Caco-2 (cell line): ENCODE measurements around the gene SRGAP1. TPM values are rescaled to one million over a fixed set of nuclear protein-coding genes. Genes with fewer than 3 reads are reported as not detected.

Experiments
- BruUV-seq: library from RNA; stranded (reverse); fragments of 400-500 nt; replicated peaks from 2 replicates; lab custom pipeline; 2021; lab: Mats Ljungman, UMichigan
- CTCF ChIA-PET: fragments of 300-600 bp; sonication (Branson Sonifier 250); formaldehyde crosslinking; loops from one replicate; lab custom pipeline; 2022; ENCODE audit warnings: antibody characterized with exemption; lab: Charles Lee
- POLR2A ChIA-PET: fragments of 300-600 bp; sonication (Branson Sonifier 250); formaldehyde crosslinking; loops from one replicate; lab custom pipeline; 2022; ENCODE audit warnings: antibody characterized with exemption; lab: Charles Lee
- DNase-seq, 2 experiments: peaks; one replicate each; pipeline versions ENCODE4 v3.0.0 to v3.0.0-alpha.2; 2020 to 2022
- H3K27me3 ChIP-seq: replicated peaks from 2 replicates; pipeline ENCODE4 v1.6.0; 2011; ENCODE audit warnings: low read length; ENCODE audit not compliant: control insufficient read depth, insufficient read depth
- H3K36me3 ChIP-seq: 2 replicates; pipeline ENCODE4 v1.5.1; 2011; ENCODE audit warnings: low read length; ENCODE audit not compliant: control insufficient read depth, insufficient read depth
- H3K4me1 ChIP-seq: fragments of 250-450 bp; sonication (Bioruptor Pico); 2 replicates; pipeline ENCODE4 v1.5.1; 2020; ENCODE audit warnings: mild to moderate bottlenecking
- H3K4me3 ChIP-seq: 2 replicates; pipeline ENCODE4 v1.5.1; 2011; ENCODE audit warnings: low read depth, mild to moderate bottlenecking, control low read depth, low read length
- H3K9me3 ChIP-seq: fragments of 250-450 bp; sonication (Bioruptor Pico); 2 replicates; pipeline ENCODE4 v1.5.1; 2020; ENCODE audit warnings: mild to moderate bottlenecking, moderate library complexity
- H3K27ac Mint-ChIP-seq: one replicate; pipeline ENCODE4 v1.8.0; 2022; ENCODE audit warnings: mixed read lengths; ENCODE audit not compliant: unreplicated experiment
- H3K27me3 Mint-ChIP-seq: one replicate; pipeline ENCODE4 v1.8.0; 2022; ENCODE audit warnings: mixed read lengths; ENCODE audit not compliant: insufficient read depth, unreplicated experiment
- H3K36me3 Mint-ChIP-seq: one replicate; pipeline ENCODE4 v1.8.0; 2022; ENCODE audit warnings: mild to moderate bottlenecking, mixed read lengths; ENCODE audit not compliant: insufficient read depth, unreplicated experiment
- H3K4me1 Mint-ChIP-seq: one replicate; pipeline ENCODE4 v1.8.0; 2022; ENCODE audit warnings: low read depth, mixed read lengths; ENCODE audit not compliant: unreplicated experiment
- H3K4me3 Mint-ChIP-seq: one replicate; pipeline ENCODE4 v1.8.0; 2022; ENCODE audit warnings: mild to moderate bottlenecking, moderate library complexity, mixed read lengths; ENCODE audit not compliant: unreplicated experiment
- H3K9me3 Mint-ChIP-seq: one replicate; pipeline ENCODE4 v1.8.0; 2022; ENCODE audit warnings: mixed read lengths; ENCODE audit not compliant: unreplicated experiment
- CTCF ChIP-seq, 2 experiments: fragments of 200-600 bp in 1 of 2; IDR thresholded peaks; 1 replicate in 1 of 2; 2 replicates in 1 of 2; pipeline versions ENCODE4 v1.5.1 to v1.8.0; 2011 to 2022; ENCODE audit warnings: antibody characterized with exemption in 1 of 2, control low read depth in 1 of 2, inconsistent platforms in 1 of 2, low read depth in 1 of 2, low read length in 1 of 2, mild to moderate bottlenecking in 1 of 2, moderate library complexity in 1 of 2; ENCODE audit not compliant: insufficient read depth in 1 of 2, severe bottlenecking in 1 of 2, unreplicated experiment in 1 of 2
- intact Hi-C: fragments of 100-400 bp; cut with micrococcal nuclease; formaldehyde crosslinking; loops from one replicate; pipeline ENCODE4 v1.10.0; 2022; ENCODE audit not compliant: unreplicated experiment
- total RNA-seq: library from RNA; stranded (reverse); gene quantifications from 2 replicates; pipeline ENCODE4 v1.2.3, GENCODE V29; 2022

The SRGAP1 gene
- total RNA-seq, 1 experiment from 2014 or later = 22.1 TPM

GRCh38 chr12:64082116-64082515 is 237.6 kb downstream of the SRGAP1 start:
- Mint-ChIP-seq H3K27ac (no peak overlapping the region), H3K27me3 (no peaks in the 10 kb centered on the region), H3K4me1 (peaks cover 14% of the 10 kb centered on the region), H3K36me3 (peaks cover 33% of the 10 kb centered on the region), H3K9me3 (no peaks in the 10 kb centered on the region), H3K4me3 (no peak overlapping the region)
- Histone ChIP-seq H3K4me1 (peaks cover 11% of the 10 kb centered on the region), H3K9me3 (no peaks in the 10 kb centered on the region), H3K36me3 (no peaks in the 10 kb centered on the region; the same call in 1 of the 2 replicates), H3K4me3 (no peak overlapping the region), H3K27me3 (no peaks in the 10 kb centered on the region)
- intact Hi-C loops = loop anchor here (10.0 kb wide), 1 partner anchor 93 kb away; no protein-coding TSS in a partner anchor
- POLR2A ChIA-PET = no interaction called here
- BruUV-seq = no TSS peak
- DNase-seq = no peak
- TF ChIP-seq CTCF (IDR thresholded peaks at IDR 0.05; ENCODE audit: insufficient read depth in 1 of 2, low read depth in 1 of 2, low read length in 1 of 2, severe bottlenecking in 1 of 2, unreplicated experiment in 1 of 2) = no peak
- CTCF ChIA-PET = no interaction called here

GRCh38 chr12:64082866-64083268 is 238.4 kb downstream of the SRGAP1 start:
- no peaks in the 10 kb centered on the region for H3K27me3 Mint-ChIP-seq
- Histone ChIP-seq H3K27me3 (no peaks in the 10 kb centered on the region), H3K4me3 (no peak overlapping the region), H3K36me3 (no peaks in the 10 kb centered on the region; the same call in 1 of the 2 replicates), H3K9me3 (no peaks in the 10 kb centered on the region), H3K4me1 (peaks cover 13% of the 10 kb centered on the region)
- no peak for DNase-seq
- H3K4me3 Mint-ChIP-seq = no peak overlapping the region
- CTCF ChIA-PET = no interaction called here
- no peaks in the 10 kb centered on the region for H3K9me3 Mint-ChIP-seq
- BruUV-seq = no TSS peak
- H3K27ac Mint-ChIP-seq = no peak overlapping the region
- intact Hi-C loops = loop anchor here (10.0 kb wide), 1 partner anchor 92 kb away; no protein-coding TSS in a partner anchor
- TF ChIP-seq CTCF (IDR thresholded peaks at IDR 0.05; ENCODE audit: insufficient read depth in 1 of 2, low read depth in 1 of 2, low read length in 1 of 2, severe bottlenecking in 1 of 2, unreplicated experiment in 1 of 2) = no peak
- peaks cover 14% of the 10 kb centered on the region for H3K4me1 Mint-ChIP-seq
- H3K36me3 Mint-ChIP-seq = peaks cover 31% of the 10 kb centered on the region
- POLR2A ChIA-PET = no interaction called here

- intact Hi-C loops = loop anchor here (10.0 kb wide), 1 partner anchor 91 kb away; no protein-coding TSS in a partner anchor
These were observed 239.0 kb downstream of the SRGAP1 start for GRCh38 chr12:64083285-64084210.

More at GRCh38 chr12:64083285-64084210, 239.0 kb downstream of the SRGAP1 start:
- Histone ChIP-seq H3K4me1 (peaks cover 19% of the 10 kb centered on the region), H3K4me3 (no peak overlapping the region), H3K27me3 (no peaks in the 10 kb centered on the region), H3K36me3 (no peaks in the 10 kb centered on the region; the same call in 1 of the 2 replicates), H3K9me3 (no peaks in the 10 kb centered on the region)
- Mint-ChIP-seq H3K27me3 (no peaks in the 10 kb centered on the region), H3K4me3 (no peak overlapping the region), H3K4me1 (peaks cover 14% of the 10 kb centered on the region), H3K9me3 (no peaks in the 10 kb centered on the region), H3K36me3 (peaks cover 24% of the 10 kb centered on the region), H3K27ac (no peak overlapping the region)
- ChIA-PET CTCF (no interaction called here), POLR2A (no interaction called here)
- no TSS peak for BruUV-seq
- no peak for DNase-seq
- no peak for TF ChIP-seq CTCF (IDR thresholded peaks at IDR 0.05; ENCODE audit: insufficient read depth in 1 of 2, low read depth in 1 of 2, low read length in 1 of 2, severe bottlenecking in 1 of 2, unreplicated experiment in 1 of 2)
